NCI-H2029 (cell line): Measurements from ENCODE around the gene HEXA.
A peak's percentile ranks its signal among the peaks of the same experiment; 100 is the strongest.
"Not testable (repeated sequence)": the region's sequence is repeated elsewhere in the genome, so short reads cannot be mapped to it uniquely, and the experiment has no call there.

ENCODE experiments used
- DNase-seq: peaks from one replicate; lab custom pipeline; 2025; lab: John Stamatoyannopoulos, UW

Gene HEXA

GRCh38 chr15:72375846-72376581 lies at the start of gene HEXA:
Gene HEXA, minus strand, starts transcription at chr15:72376014. Its CDS starts 42 bp downstream, at chr15:72375972.
- peak; percentile 81 for DNase-seq

- DNase-seq, result no peak
Measured at GRCh38 chr15:72423256-72423655, 47.4 kb upstream of the HEXA start.

GRCh38 chr15:72421484-72421883 lies 45.7 kb upstream of the HEXA start:
- DNase-seq, result no peak

GRCh38 chr15:72420576-72420975 lies 44.8 kb upstream of the HEXA start:
- no peak for DNase-seq

- DNase-seq, result not testable (repeated sequence)
Measured at GRCh38 chr15:72419768-72420167, 44.0 kb upstream of the HEXA start.

- no peak for DNase-seq
Measured at GRCh38 chr15:72415304-72415703, 39.5 kb upstream of the HEXA start.

GRCh38 chr15:72413337-72413736 lies 37.5 kb upstream of the HEXA start:
- DNase-seq, result not testable (repeated sequence)

GRCh38 chr15:72411544-72411943 lies 35.7 kb upstream of the HEXA start:
- no peak for DNase-seq

- no peak for DNase-seq
Measured at GRCh38 chr15:72411111-72411510, 35.3 kb upstream of the HEXA start.

GRCh38 chr15:72406936-72407335 lies 31.1 kb upstream of the HEXA start:
- no peak for DNase-seq

- DNase-seq, result no peak
Measured at GRCh38 chr15:72404841-72405240, 29.0 kb upstream of the HEXA start.

- DNase-seq, result no peak
Measured at GRCh38 chr15:72404356-72404755, 28.5 kb upstream of the HEXA start.

- DNase-seq, result no peak
Measured at GRCh38 chr15:72402726-72403125, 26.9 kb upstream of the HEXA start.

- DNase-seq, result no peak
Measured at GRCh38 chr15:72398648-72399047, 22.8 kb upstream of the HEXA start.

GRCh38 chr15:72397796-72398588 lies 22.2 kb upstream of the HEXA start, which contains the start of gene TMEM202:
Gene TMEM202, plus strand, starts transcription at chr15:72398305. Its CDS starts 22 bp downstream, at chr15:72398327.
- no peak for DNase-seq

- not testable (repeated sequence) for DNase-seq
Measured at GRCh38 chr15:72396331-72396730, 20.5 kb upstream of the HEXA start.

GRCh38 chr15:72389231-72389630 lies 13.4 kb upstream of the HEXA start:
- DNase-seq, result no peak

- no peak for DNase-seq
Measured at GRCh38 chr15:72387741-72388140, 11.9 kb upstream of the HEXA start.

- no peak for DNase-seq
Measured at GRCh38 chr15:72382146-72382545, 6.3 kb upstream of the HEXA start.

GRCh38 chr15:72380743-72381142 lies 4.9 kb upstream of the HEXA start:
- DNase-seq, result no peak

GRCh38 chr15:72379856-72380430 lies 4.1 kb upstream of the HEXA start:
- DNase-seq, result no peak

- DNase-seq, result not testable (repeated sequence)
Measured at GRCh38 chr15:72379106-72379505, 3.3 kb upstream of the HEXA start.

- DNase-seq, result no peak
Measured at GRCh38 chr15:72377331-72377730, 1.5 kb upstream of the HEXA start.
